Tongue (tissue), 3 donors: ENCODE data around the gene ZNF184. TPM values are rescaled to one million over a fixed set of nuclear protein-coding genes. Genes with fewer than 3 reads are reported as not detected.
A peak's percentile ranks its signal among the peaks of the same experiment; 100 is the strongest.
"Not testable (repeated sequence)": the region's sequence is repeated elsewhere in the genome, so short reads cannot be mapped to it uniquely, and the experiment has no call there.

Source experiments
- DNase-seq: peaks from one replicate; pipeline ENCODE4 v3.0.0-alpha.2; 2015
- small RNA-seq: library from RNA; depleted of rRNA; stranded (forward); fragments of <200 nt; gene quantifications from one replicate; pipeline ENCODE3, GENCODE V24; 2014; ENCODE audit warnings: low replicate concordance
- total RNA-seq: library from RNA; depleted of rRNA; stranded (reverse); fragments of >200 nt; gene quantifications from one replicate; pipeline ENCODE4 v1.2.3, GENCODE V29; 2014

Gene ZNF184
- total RNA-seq, 1 donor from 2014 or later, result 15.4 TPM

DNA sequence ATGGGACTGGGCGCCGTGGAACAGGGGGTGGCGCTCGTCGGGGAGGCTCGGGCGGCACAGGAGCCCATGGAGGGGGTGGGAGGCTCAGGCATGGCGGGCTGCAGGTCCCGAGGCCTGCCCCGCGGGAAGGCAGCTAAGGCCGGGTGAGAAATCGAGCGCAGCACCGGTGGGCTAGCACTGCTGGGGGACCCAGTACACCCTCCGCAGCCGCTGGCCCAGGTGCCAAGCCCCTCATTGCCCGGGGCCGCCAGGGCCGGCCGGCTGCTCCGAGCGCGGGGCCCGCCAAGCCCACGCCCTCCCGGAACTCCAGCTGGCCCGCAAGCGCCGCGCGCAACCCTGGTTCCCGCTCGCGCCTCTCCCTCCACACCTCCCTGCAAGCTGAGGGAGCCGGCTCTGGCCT, 48.1 kb downstream of the ZNF184 start:
- DNase-seq, result not testable (repeated sequence)

DNA sequence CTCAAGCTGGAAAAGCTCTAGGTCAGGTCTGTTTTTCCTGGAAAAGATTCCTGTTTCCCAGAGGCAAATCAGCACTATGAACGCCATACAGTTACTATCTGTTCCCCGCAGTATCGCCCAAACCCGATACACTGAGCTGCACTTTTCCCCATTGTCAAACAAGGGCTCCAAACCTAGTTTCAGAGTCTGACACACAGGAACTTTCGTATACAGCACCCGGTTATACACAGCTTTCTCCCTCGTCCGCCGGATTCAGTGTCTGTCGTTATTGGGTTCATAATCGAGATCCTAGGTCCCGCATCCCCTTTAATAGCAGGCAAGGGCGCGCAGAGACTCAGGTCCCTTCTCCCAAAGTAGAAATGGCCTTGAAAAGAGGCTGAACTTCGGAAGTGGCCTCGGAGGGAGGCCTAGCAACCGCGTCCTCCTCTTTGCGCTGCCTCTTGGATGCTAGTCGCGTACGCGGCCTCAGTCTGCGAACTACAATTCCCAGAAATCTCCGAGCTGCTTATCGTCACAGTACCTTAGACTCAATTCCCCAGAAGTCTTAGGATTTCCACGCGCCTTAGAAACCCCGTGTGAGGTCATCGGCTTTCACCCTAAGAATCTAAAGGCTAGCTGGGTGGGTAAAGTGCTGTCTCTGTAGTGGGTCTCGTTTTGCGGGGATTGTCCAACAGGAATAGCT, 50.1 kb downstream of the ZNF184 start:
- DNase-seq, result peak; percentile 66

DNA sequence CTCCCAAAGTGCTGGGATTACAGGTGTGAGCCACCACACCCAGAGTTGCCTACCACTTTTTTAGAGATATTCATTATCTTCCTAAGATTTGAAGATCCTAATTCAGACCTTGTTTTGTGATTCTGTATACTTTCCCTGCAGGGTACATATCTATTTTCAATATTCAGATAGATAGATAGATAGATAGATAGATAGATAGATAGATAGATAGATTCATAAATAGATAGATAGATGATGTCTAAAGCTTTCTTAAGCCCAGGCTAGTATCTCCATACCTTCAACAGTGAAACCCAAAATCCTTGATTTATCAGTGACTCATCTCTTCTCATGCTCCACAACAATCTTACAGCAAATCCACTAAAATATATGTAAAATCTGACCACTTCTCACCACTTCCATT, 53.5 kb downstream of the ZNF184 start:
- no peak for DNase-seq

DNA sequence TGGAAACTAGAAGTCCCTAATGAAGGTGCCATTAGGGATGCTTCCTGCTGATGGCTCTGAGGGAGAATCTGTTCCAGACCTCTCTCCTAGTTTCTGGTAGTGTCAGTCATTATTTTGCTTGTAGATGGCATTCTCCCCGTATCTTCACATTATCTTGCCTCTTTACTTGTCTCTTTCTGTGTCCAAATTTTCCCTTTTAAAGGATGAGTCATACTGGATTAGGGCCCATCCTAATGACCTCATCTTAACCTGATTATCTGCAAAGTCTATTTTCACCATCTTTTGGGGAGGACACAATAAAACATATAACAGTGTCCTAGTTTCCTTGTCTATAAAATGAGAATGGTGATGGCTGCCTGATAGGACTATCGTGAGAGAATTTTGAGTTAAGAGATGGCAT, 57.0 kb downstream of the ZNF184 start:
- no peak for DNase-seq

DNA sequence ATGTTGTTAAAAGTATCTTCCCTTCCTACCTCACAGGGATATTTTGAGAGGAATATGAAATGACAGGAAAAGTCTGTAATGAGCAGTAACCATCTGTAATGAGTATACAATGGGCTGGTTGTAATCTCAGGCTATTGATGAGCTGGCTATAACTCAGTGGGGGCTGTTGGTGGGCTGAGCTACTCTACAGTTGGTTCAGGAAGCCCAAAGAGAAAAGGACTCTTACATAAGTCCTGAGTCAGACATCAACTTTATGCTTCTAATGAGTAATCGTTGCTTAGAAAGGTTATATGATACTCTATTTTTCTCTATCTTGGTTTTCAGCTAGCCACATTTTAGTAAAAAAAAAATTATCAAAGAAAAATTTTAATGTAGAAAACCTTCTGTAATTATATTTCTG, 57.9 kb downstream of the ZNF184 start:
- DNase-seq, result no peak

DNA sequence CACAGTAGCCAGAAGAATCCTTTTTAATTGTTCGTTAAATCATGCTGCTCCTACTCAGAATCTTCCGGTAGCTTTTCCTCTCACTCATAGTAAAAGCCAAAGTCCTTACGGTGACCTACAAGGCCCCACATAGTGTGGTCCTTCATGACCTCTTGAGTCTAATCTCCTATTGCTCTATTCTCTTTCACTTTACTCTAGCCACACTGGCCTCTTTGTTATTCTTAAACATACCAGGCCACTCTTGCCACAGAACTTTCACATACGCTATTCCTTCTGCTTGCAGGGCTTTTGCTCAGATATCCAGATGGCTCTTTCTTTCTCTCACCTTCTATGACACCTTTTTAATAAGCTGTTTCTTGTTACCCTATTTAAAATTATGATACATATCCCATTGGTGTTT, 58.6 kb downstream of the ZNF184 start:
- no peak for DNase-seq

DNA sequence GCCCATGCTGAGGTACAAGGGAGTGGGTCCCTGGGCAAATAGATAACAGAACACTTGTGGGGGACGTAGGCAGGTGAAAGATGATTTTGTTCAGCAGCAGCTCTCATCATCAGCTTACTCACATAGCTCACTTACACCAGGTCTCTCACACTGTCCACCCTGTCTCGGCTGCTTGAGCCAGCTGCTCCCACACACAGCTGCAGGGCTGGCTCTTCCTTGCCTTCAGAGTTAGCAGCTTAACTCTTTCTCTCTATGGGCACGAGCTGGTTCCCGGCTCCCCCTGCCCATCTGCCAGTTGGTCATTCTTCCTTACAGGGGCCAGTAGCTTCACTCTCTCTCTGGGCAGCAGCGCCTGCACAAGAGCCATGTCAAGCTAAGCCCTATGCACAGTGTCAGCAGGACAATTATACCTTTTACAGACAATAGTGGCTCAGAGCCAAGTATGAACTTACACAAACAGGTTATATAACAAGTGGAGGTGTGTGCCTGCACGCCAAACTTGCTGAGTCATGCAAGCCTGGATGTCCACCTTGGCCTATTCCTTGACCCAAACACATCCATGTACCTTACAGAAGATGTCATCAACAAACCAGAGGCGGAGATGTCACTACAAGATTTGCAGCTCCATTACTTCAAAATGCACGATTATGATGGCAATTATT, 65.6 kb downstream of the ZNF184 start:
- DNase-seq, result peak; percentile 11

DNA sequence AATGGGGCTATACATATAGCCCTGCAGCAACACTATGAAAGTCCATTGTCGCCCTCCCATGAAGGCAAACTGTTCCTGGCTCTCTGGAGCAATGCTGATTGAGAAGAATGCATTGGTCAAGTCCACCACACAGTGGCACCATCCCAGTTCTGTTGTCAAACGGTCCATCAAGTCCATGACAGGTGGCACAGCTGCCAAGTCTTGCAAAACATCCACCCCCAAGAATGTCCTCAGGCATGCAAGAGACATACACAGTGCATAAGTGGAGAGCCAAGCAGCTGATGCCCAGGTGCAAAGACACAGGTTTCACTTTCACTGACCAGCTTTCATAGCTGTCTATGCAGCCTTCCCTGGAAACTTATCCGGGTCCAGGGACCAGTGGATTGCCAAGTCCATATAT, 66.8 kb downstream of the ZNF184 start:
- DNase-seq, result peak; percentile 20

DNA sequence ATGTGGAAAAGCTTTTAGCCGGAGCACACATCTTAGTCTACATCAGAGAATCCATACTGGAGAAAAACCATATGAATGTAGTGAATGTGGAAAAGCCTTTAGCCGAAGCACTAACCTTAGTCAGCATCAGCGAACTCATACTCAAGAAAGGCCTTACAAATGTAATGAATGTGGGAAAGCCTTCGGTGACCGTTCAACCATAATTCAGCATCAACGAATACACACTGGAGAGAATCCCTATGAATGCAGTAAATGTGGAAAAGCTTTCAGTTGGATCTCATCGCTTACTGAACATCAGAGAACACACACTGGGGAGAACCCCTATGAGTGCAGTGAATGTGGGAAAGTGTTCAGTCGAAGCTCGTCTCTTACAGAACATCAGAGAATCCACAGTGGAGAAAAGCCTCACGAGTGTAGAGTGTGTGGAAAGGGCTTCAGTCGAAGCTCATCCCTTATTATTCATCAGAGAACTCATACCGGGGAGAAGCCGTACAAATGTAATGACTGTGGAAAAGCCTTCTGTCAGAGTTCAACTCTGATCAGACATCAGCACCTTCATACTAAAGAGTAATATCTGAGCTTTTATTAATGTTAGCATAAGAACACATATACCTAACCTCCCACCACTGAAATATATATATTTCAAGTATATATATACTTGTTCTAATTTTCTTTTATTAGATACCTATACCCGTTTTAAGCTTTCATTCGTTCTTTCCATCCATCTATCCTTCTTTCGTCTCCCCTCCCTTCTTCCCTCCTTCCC, 71.8 kb downstream of the ZNF184 start:
- DNase-seq, result no peak

Small RNA genes within 50 kb of the gene (small RNA-seq; reads per million reads assigned to genes)
- gene AL021918.1 (not detected), gene AL021918.2 (not detected), gene MCFD2P1 (not detected)

Other genes with a start within 250 kb of the ZNF184 start
- 1.6 TPM for gene PRSS16, start 225.4 kb downstream of the ZNF184 start, total RNA-seq
- not detected for gene POM121L2, start 160.8 kb downstream of the ZNF184 start, total RNA-seq
- gene ZNF391, start 84.3 kb downstream of the ZNF184 start, total RNA-seq, result 6.2 TPM